IMR-90 (cell line): ENCODE results near the gene OMG. TPM values are rescaled to one million over a fixed set of nuclear protein-coding genes. Genes with fewer than 3 reads are reported as not detected.

Experiments used
- ATAC-seq: fragments of 200-7000 bp; cut with Tn5 transposase; 2 replicates; pipeline ENCODE4 v1.9.1; 2020; ENCODE audit warnings: low read depth, mild to moderate bottlenecking, moderate library complexity
- BruUV-seq: library from RNA; stranded (reverse); fragments of 400-500 nt; replicated peaks from 2 replicates; lab custom pipeline; 2021; lab: Mats Ljungman, UMichigan
- CTCF ChIA-PET: fragments of 300-600 bp; formaldehyde crosslinking; extraction: SDS; loops from one replicate; lab custom pipeline; 2021; ENCODE audit warnings: antibody characterized with exemption; lab: Yijun Ruan, JAX
- POLR2A ChIA-PET: fragments of 300-600 bp; sonication (Branson Sonifier 250); formaldehyde crosslinking; loops from one replicate; lab custom pipeline; 2022; ENCODE audit warnings: antibody characterized with exemption; ENCODE audit not compliant: unreplicated experiment; lab: Charles Lee
- DNase-seq: peaks from one replicate; pipeline ENCODE4 v3.0.0; 2013
- H2AFZ ChIP-seq: replicated peaks from 2 replicates; pipeline ENCODE3; 2013; ENCODE audit warnings: low read length, mild to moderate bottlenecking; ENCODE audit not compliant: poor library complexity
- H2AK5ac ChIP-seq: 2 replicates; pipeline ENCODE4 v1.6.1; 2013; ENCODE audit warnings: low read depth, low read length, inconsistent platforms
- H2AK9ac ChIP-seq: replicated peaks from 2 replicates; pipeline ENCODE3; 2013; ENCODE audit warnings: mild to moderate bottlenecking, low read depth, low read length, moderate library complexity; ENCODE audit not compliant: poor library complexity
- H2BK120ac ChIP-seq: 2 replicates; pipeline ENCODE4 v1.6.1; 2013; ENCODE audit warnings: low read depth, low read length, inconsistent platforms
- H2BK15ac ChIP-seq: 3 replicates; pipeline ENCODE4 v1.6.1; 2013; ENCODE audit warnings: low read depth, low read length, inconsistent platforms
- H2BK20ac ChIP-seq: 2 replicates; pipeline ENCODE4 v1.6.1; 2013; ENCODE audit warnings: low read depth, mild to moderate bottlenecking, inconsistent platforms, low read length, moderate library complexity
- H2BK5ac ChIP-seq: 2 replicates; pipeline ENCODE4 v1.6.1; 2013; ENCODE audit warnings: mild to moderate bottlenecking, low read depth, low read length, inconsistent platforms; ENCODE audit not compliant: poor library complexity, severe bottlenecking
- H3K14ac ChIP-seq: replicated peaks from 2 replicates; pipeline ENCODE4 v1.6.1; 2013; ENCODE audit warnings: low read depth, low read length, inconsistent platforms
- H3K18ac ChIP-seq: 2 replicates; pipeline ENCODE4 v1.6.1; 2013; ENCODE audit warnings: low read depth, low read length, control low read depth
- H3K23ac ChIP-seq: 2 replicates; pipeline ENCODE4 v1.6.1; 2013; ENCODE audit warnings: low read depth, low read length, inconsistent platforms
- H3K27ac ChIP-seq: 2 replicates; pipeline ENCODE4 v1.5.1; 2013; ENCODE audit warnings: mild to moderate bottlenecking, control low read depth, low read length; ENCODE audit not compliant: insufficient read depth
- H3K27me3 ChIP-seq: 2 replicates; pipeline ENCODE4 v1.6.1; 2013; ENCODE audit warnings: low read length; ENCODE audit not compliant: control insufficient read depth, insufficient read depth
- H3K36me3 ChIP-seq: 2 replicates; pipeline ENCODE4 v1.6.1; 2013; ENCODE audit warnings: low read length, mixed read lengths; ENCODE audit not compliant: control insufficient read depth, insufficient read depth
- H3K4ac ChIP-seq: 2 replicates; pipeline ENCODE4 v1.6.1; 2013; ENCODE audit warnings: low read depth, low read length, inconsistent platforms
- H3K4me1 ChIP-seq: 2 replicates; pipeline ENCODE4 v1.6.1; 2013; ENCODE audit warnings: low read length, mixed read lengths; ENCODE audit not compliant: control insufficient read depth, insufficient read depth
- H3K4me2 ChIP-seq: 2 replicates; pipeline ENCODE4 v1.6.1; 2013; ENCODE audit warnings: low read depth, mild to moderate bottlenecking, control low read depth, low read length, moderate library complexity
- H3K4me3 ChIP-seq: 2 replicates; pipeline ENCODE4 v1.5.1; 2013; ENCODE audit warnings: low read depth, mild to moderate bottlenecking, control low read depth, low read length, moderate library complexity; ENCODE audit not compliant: insufficient read depth
- H3K56ac ChIP-seq: 2 replicates; pipeline ENCODE4 v1.6.1; 2013; ENCODE audit warnings: low read length, inconsistent platforms; ENCODE audit not compliant: insufficient read depth; ENCODE audit errors: extremely low read depth
- H3K79me1 ChIP-seq, 2 experiments: 2 replicates each; pipeline ENCODE4 v1.6.1; 2013; ENCODE audit warnings: low read length in 2 of 2, inconsistent platforms in 1 of 2, low read depth in 1 of 2
- H3K9ac ChIP-seq: 2 replicates; pipeline ENCODE4 v1.6.1; 2013; ENCODE audit warnings: low read depth, low read length, control low read depth
- H3K9me1 ChIP-seq: 2 replicates; pipeline ENCODE4 v1.6.1; 2013; ENCODE audit warnings: low read length, inconsistent platforms; ENCODE audit not compliant: insufficient read depth
- H3K9me3 ChIP-seq: 2 replicates; pipeline ENCODE4 v1.6.1; 2013; ENCODE audit warnings: low read length; ENCODE audit not compliant: control insufficient read depth, insufficient read depth
- H4K20me1 ChIP-seq: 2 replicates; pipeline ENCODE4 v1.6.1; 2013; ENCODE audit warnings: low read length, inconsistent platforms; ENCODE audit not compliant: insufficient read depth
- H4K5ac ChIP-seq: 2 replicates; pipeline ENCODE4 v1.6.1; 2013; ENCODE audit warnings: mild to moderate bottlenecking, low read depth, low read length, control low read depth
- H4K8ac ChIP-seq, 2 experiments: 2 replicates each; pipeline ENCODE4 v1.6.1; 2013; ENCODE audit warnings: low read depth in 2 of 2, low read length in 2 of 2, control low read depth in 1 of 2, inconsistent platforms in 1 of 2
- H4K91ac ChIP-seq: 2 replicates; pipeline ENCODE4 v1.6.1; 2013; ENCODE audit warnings: low read depth, low read length, inconsistent platforms; ENCODE audit not compliant: insufficient read depth
- MAFK ChIP-seq: IDR thresholded peaks from 2 replicates; pipeline ENCODE4 v1.6.1; 2012; ENCODE audit warnings: low read depth, low read length, improper control_type of control experiment
- POLR2A ChIP-seq: IDR thresholded peaks from 2 replicates; pipeline ENCODE4 v1.6.1; 2012; ENCODE audit warnings: mild to moderate bottlenecking, low read depth, low read length
- dilution Hi-C: fragments of 300-500 bp; cut with HindIII; formaldehyde crosslinking; loops from one replicate; pipeline ENCODE4 v1.14.3; 2018; ENCODE audit warnings: low sequenced_read_pairs; ENCODE audit not compliant: unreplicated experiment
- in situ Hi-C: fragments of 300-500 bp; cut with MboI; formaldehyde crosslinking; loops from 3 replicates; pipeline ENCODE4 v1.14.3; 2019; ENCODE audit warnings: low sequenced_read_pairs, inconsistent platforms, mixed read lengths
- intact Hi-C: fragments of 100-400 bp; cut with micrococcal nuclease; formaldehyde crosslinking; loops from 2 replicates; pipeline ENCODE4 v1.10.0; 2022
- polyA plus RNA-seq, 3 experiments: library from polyadenylated mRNA; depleted of rRNA; stranded (reverse); fragments of >200 nt; gene quantifications; 2 replicates each; pipeline ENCODE4 v1.2.3, GENCODE V29; 2012; ENCODE audit warnings: low replicate concordance in 1 of 3
- total RNA-seq: library from RNA; depleted of rRNA; stranded (reverse); fragments of >200 nt; gene quantifications from 2 replicates; pipeline ENCODE4 v1.2.3, GENCODE V29; 2012

OMG gene
- total and polyA plus RNA-seq, 2 of the 4 experiments (the other 2 are of a cell fraction): 0.18 TPM; not detected in 1

- Histone ChIP-seq H2AFZ (no peak overlapping the region), H2BK120ac (no peak overlapping the region), H3K4me2 (no peak overlapping the region), H3K9me1 (peaks cover 14% of the 10 kb centered on the region; the same call in 1 of the 2 replicates), H4K5ac (no peak overlapping the region), H4K91ac (no peak overlapping the region), H3K9ac (no peak overlapping the region), H3K14ac (no peak overlapping the region), H4K20me1 (no peaks in the 10 kb centered on the region), H3K56ac (no peak overlapping the region), H3K4me3 (no peak overlapping the region), H2AK5ac (no peak overlapping the region), H2BK15ac (no peak overlapping the region), H3K36me3 (peaks cover 11% of the 10 kb centered on the region), H3K27ac (no peak overlapping the region), H3K27me3 (no peaks in the 10 kb centered on the region), H3K4me1 (peaks cover 8% of the 10 kb centered on the region), H2AK9ac (no peak overlapping the region), H3K79me1 (peaks cover 8 to 27% of the 10 kb centered on the region in 2 experiments), H4K8ac (no peak overlapping the region), H3K18ac (no peak overlapping the region), H3K9me3 (no peaks in the 10 kb centered on the region), H2BK20ac (no peak overlapping the region), H3K4ac (no peak overlapping the region), H2BK5ac (no peak overlapping the region), H3K23ac (no peak overlapping the region)
- in situ Hi-C loops: no loop called here
- ATAC-seq (no peak), DNase-seq (no peak)
- dilution Hi-C loops: no loop called here
- BruUV-seq: no TSS peak
- POLR2A ChIA-PET: no interaction called here
- no peak for TF ChIP-seq POLR2A
- 0 out of 2 replicates have a peak, but pooled peaks have one; percentile 41 for TF ChIP-seq MAFK
- CTCF ChIA-PET: no interaction called here
- intact Hi-C loops: no loop called here
Observed at GRCh38 chr17:31272803-31273202, 24.2 kb downstream of the OMG start.
